PC-3 (cell line): ENCODE data around the gene ZNF423. TPM values are rescaled to one million over a fixed set of nuclear protein-coding genes. Genes with fewer than 3 reads are reported as not detected.

Experiments used
- ATAC-seq: fragments of 200-7000 bp; cut with Tn5 transposase; 2 replicates; pipeline ENCODE4 v1.9.1; 2020; ENCODE audit warnings: mild to moderate bottlenecking, moderate library complexity
- BruUV-seq: library from RNA; stranded (reverse); fragments of 400-500 nt; replicated peaks from 2 replicates; lab custom pipeline; 2021; lab: Mats Ljungman, UMichigan
- CTCF ChIA-PET: fragments of 300-600 bp; sonication (Branson Sonifier 250); formaldehyde crosslinking; loops from one replicate; lab custom pipeline; 2022; ENCODE audit warnings: antibody characterized with exemption; lab: Charles Lee
- POLR2A ChIA-PET: fragments of 300-600 bp; sonication (Branson Sonifier 250); formaldehyde crosslinking; loops from one replicate; lab custom pipeline; 2022; ENCODE audit warnings: antibody characterized with exemption; ENCODE audit not compliant: unreplicated experiment; lab: Charles Lee
- DNase-seq: peaks from one replicate; pipeline ENCODE4 v3.0.0-alpha.2; 2015
- H2AFZ ChIP-seq: fragments of 300-600 bp; sonication (generic); 2 replicates; pipeline ENCODE4 v1.6.0; 2016; ENCODE audit warnings: antibody characterized with exemption, low read length
- H3F3A ChIP-seq: fragments of 300-600 bp; sonication (generic); one replicate; pipeline ENCODE4 v1.6.0; 2017; ENCODE audit warnings: antibody characterized with exemption, low read length, control low read depth, mild to moderate bottlenecking; ENCODE audit not compliant: unreplicated experiment
- H3K27ac ChIP-seq: fragments of 300-600 bp; sonication (generic); 2 replicates; pipeline ENCODE4 v1.5.1; 2016; ENCODE audit warnings: mild to moderate bottlenecking, low read length
- H3K27me3 ChIP-seq: fragments of 300-600 bp; sonication (generic); 2 replicates; pipeline ENCODE4 v1.6.1; 2016; ENCODE audit warnings: low read length, mixed read lengths
- H3K36me3 ChIP-seq: fragments of 300-600 bp; sonication (generic); 2 replicates; pipeline ENCODE4 v1.6.1; 2016; ENCODE audit warnings: low read depth, mixed run types, low read length, mixed read lengths
- H3K4me1 ChIP-seq: fragments of 300-600 bp; sonication (generic); 2 replicates; pipeline ENCODE4 v1.5.1; 2016; ENCODE audit warnings: low read length; ENCODE audit not compliant: insufficient read depth
- H3K4me2 ChIP-seq: fragments of 300-600 bp; sonication (generic); 2 replicates; pipeline ENCODE4 v1.6.0; 2016; ENCODE audit warnings: low read length
- H3K4me3 ChIP-seq: fragments of 300-600 bp; sonication (generic); 2 replicates; pipeline ENCODE4 v1.5.1; 2016; ENCODE audit warnings: mild to moderate bottlenecking, low read length, mixed read lengths
- H3K79me2 ChIP-seq: fragments of 300-600 bp; sonication (generic); 2 replicates; pipeline ENCODE4 v1.6.1; 2017; ENCODE audit warnings: low read length, mixed read lengths
- H3K9ac ChIP-seq: fragments of 300-600 bp; sonication (generic); 2 replicates; pipeline ENCODE4 v1.6.0; 2016; ENCODE audit warnings: mild to moderate bottlenecking, low read length
- H3K9me2 ChIP-seq: fragments of 300-600 bp; sonication (generic); replicated peaks from 2 replicates; pipeline ENCODE4 v1.6.1; 2016; ENCODE audit warnings: mixed run types, low read length, mixed read lengths
- H3K9me3 ChIP-seq: fragments of 300-600 bp; sonication (generic); 2 replicates; pipeline ENCODE4 v1.6.1; 2016; ENCODE audit warnings: low read length, mixed read lengths
- H4K20me1 ChIP-seq: fragments of 300-600 bp; sonication (generic); 2 replicates; pipeline ENCODE4 v1.6.1; 2016; ENCODE audit warnings: low read length, mixed read lengths
- CTCF ChIP-seq: fragments of 300-600 bp; sonication (generic); conservative IDR thresholded peaks from 2 replicates; pipeline ENCODE4 v1.5.1; 2017; ENCODE audit warnings: antibody characterized with exemption, low read depth, mild to moderate bottlenecking, low read length
- EZH2 ChIP-seq: fragments of 300-600 bp; sonication (generic); IDR thresholded peaks from one replicate; pipeline ENCODE4 v1.6.1; 2017; ENCODE audit warnings: antibody characterized with exemption, mild to moderate bottlenecking, low read length; ENCODE audit not compliant: unreplicated experiment
- EZH2phosphoT487 ChIP-seq: fragments of 300-600 bp; sonication (generic); IDR thresholded peaks from 2 replicates; pipeline ENCODE4 v1.6.1; 2018; ENCODE audit warnings: mild to moderate bottlenecking, antibody characterized with exemption, low read length, borderline replicate concordance
- intact Hi-C: fragments of 100-400 bp; cut with micrococcal nuclease; formaldehyde crosslinking; loops from 2 replicates; pipeline ENCODE4 v1.9.0; 2023
- total RNA-seq: library from RNA; depleted of rRNA; stranded (reverse); fragments of >200 nt; gene quantifications from 2 replicates; pipeline ENCODE4 v1.2.3, GENCODE V29; 2014

The ZNF423 gene
- total RNA-seq, 1 experiment from 2014 or later: not detected

GRCh38 chr16:49567950-49568349, 288.0 kb downstream of the ZNF423 start:
- TF ChIP-seq EZH2 (no peak), CTCF (no peak), EZH2phosphoT487 (no peak)
- no peaks in the 10 kb centered on the region for H3K4me1 ChIP-seq
- no peaks in the 10 kb centered on the region for H3K27me3 ChIP-seq
- ChIA-PET POLR2A (no interaction called here), CTCF (no interaction called here)
- no peaks in the 10 kb centered on the region for H3K36me3 ChIP-seq
- no peak for ATAC-seq
- H4K20me1 ChIP-seq: no peaks in the 10 kb centered on the region
- BruUV-seq: no TSS peak
- no peak overlapping the region for H3K4me3 ChIP-seq
- intact Hi-C loops: no loop called here
- no peaks in the 10 kb centered on the region for H3K9me3 ChIP-seq
- DNase-seq: no peak
- no peaks in the 10 kb centered on the region for H3F3A ChIP-seq
- H3K4me2 ChIP-seq: no peak overlapping the region
- H3K27ac ChIP-seq: no peak overlapping the region
- H3K9me2 ChIP-seq: no peaks in the 10 kb centered on the region
- no peak overlapping the region for H2AFZ ChIP-seq
- H3K9ac ChIP-seq: no peak overlapping the region
- H3K79me2 ChIP-seq: no peaks in the 10 kb centered on the region

- ChIA-PET CTCF (no interaction called here), POLR2A (no interaction called here)
- no TSS peak for BruUV-seq
- intact Hi-C loops: no loop called here
- no peak for ATAC-seq
- Histone ChIP-seq H3K27me3 (no peaks in the 10 kb centered on the region), H3K9me2 (no peaks in the 10 kb centered on the region), H3K4me1 (no peaks in the 10 kb centered on the region), H3F3A (no peaks in the 10 kb centered on the region), H3K9me3 (no peaks in the 10 kb centered on the region), H3K79me2 (no peaks in the 10 kb centered on the region), H3K36me3 (no peaks in the 10 kb centered on the region), H3K9ac (no peak overlapping the region), H3K4me2 (no peak overlapping the region), H3K27ac (no peak overlapping the region), H4K20me1 (no peaks in the 10 kb centered on the region), H2AFZ (no peak overlapping the region), H3K4me3 (no peak overlapping the region)
- no peak for TF ChIP-seq CTCF
- no peak for TF ChIP-seq EZH2phosphoT487
- no peak for TF ChIP-seq EZH2
- DNase-seq: no peak
Observed at GRCh38 chr16:49566432-49566831, 289.5 kb downstream of the ZNF423 start.

DNA sequence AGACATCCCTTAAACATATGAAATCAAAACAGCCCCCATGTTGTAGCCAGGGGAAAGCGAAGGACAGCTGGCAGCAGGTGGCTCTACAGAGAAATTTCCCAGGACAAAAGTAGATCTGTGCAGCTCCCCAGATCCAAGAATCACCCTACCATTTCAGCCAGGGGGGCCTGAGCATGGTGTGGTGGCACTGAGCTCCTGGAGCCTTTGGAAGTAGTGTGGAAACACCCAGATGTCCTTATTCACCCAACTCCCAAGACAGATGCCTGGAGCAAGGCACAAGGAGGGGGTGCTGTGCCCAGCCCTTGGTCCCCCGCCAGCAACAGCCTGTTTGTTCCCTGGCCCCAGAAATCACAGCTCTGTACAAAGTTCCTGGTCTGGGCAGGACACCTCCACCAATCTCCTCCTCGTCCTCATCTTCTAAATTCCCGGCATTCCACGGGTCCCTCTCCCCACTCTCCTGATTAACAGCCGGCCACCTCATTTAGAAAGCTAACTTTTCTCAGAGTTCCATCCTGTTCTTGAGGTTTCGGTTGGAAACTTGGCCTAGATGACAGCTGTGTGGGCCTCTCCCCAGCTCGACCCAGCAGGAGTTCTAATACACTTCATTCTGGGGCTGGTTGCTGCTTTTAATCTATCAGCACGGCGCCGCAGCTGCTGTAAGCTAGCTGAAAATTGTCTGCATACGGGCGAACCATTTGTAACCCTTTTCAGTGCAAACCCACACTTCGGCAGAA, 291.2 kb downstream of the ZNF423 start:
- Histone ChIP-seq H3K27me3 (peaks cover 6% of the 10 kb centered on the region; the same call in 1 of the 2 replicates), H3K36me3 (no peaks in the 10 kb centered on the region), H3K79me2 (no peaks in the 10 kb centered on the region), H3K4me2 (no peak overlapping the region), H3K4me3 (no peak overlapping the region), H3K4me1 (no peaks in the 10 kb centered on the region), H3K27ac (no peak overlapping the region), H3K9me3 (no peaks in the 10 kb centered on the region), H3K9ac (no peak overlapping the region), H2AFZ (no peak overlapping the region), H3F3A (no peaks in the 10 kb centered on the region), H4K20me1 (no peaks in the 10 kb centered on the region), H3K9me2 (no peaks in the 10 kb centered on the region)
- no peak for DNase-seq
- ATAC-seq: no peak
- TF ChIP-seq EZH2phosphoT487 (no peak), EZH2 (no peak), CTCF (no peak)
- intact Hi-C loops: no loop called here
- BruUV-seq: no TSS peak
- ChIA-PET CTCF (no interaction called here), POLR2A (no interaction called here)
